Measurements from ENCODE around the gene ATP8B1. TPM values are rescaled to one million over a fixed set of nuclear protein-coding genes. Genes with fewer than 3 reads are reported as not detected.

The ATP8B1 gene
- total and polyA plus RNA-seq, 9 of the 15 experiments (the other 6 are each of a cell fraction or from before 2014, with no cell fraction given) = 0.01 to 0.22 (median 0.03) TPM; not detected in 3

- peak; percentile 45; the same call in 2 of the 3 replicates for ATAC-seq
- Histone ChIP-seq H3K9me1 (ENCODE audit: control insufficient read depth, insufficient read depth, low read length) (no peaks in the 10 kb centered on the region), H3K79me2 (ENCODE audit: control insufficient read depth, insufficient read depth, low read length) (no peaks in the 10 kb centered on the region), H3K4me2 (ENCODE audit: insufficient read depth, low read length) (peak overlapping the region; percentile 35; the same call in 1 of the 2 replicates), H3K4me3 (no peak overlapping the region), H3K36me3 (ENCODE audit: control insufficient read depth, insufficient read depth, low read length) (no peaks in the 10 kb centered on the region), H3K9me3 (replicated peaks; ENCODE audit: control insufficient read depth, insufficient read depth, low read depth, low read length) (no peaks in the 10 kb centered on the region; the same call in 1 of the 2 replicates), H3K9ac (ENCODE audit: insufficient read depth in 1 of 2, low read depth in 2 of 2, low read length in 2 of 2) (no peak overlapping the region), H3K27ac (ENCODE audit: extremely low read depth, low read depth, low read length) (no peak overlapping the region), H4K20me1 (replicated peaks; ENCODE audit: control insufficient read depth, insufficient read depth, low read length) (no peaks in the 10 kb centered on the region), H3K4me1 (replicated peaks in 1 of 2; ENCODE audit: control insufficient read depth in 2 of 2, insufficient read depth in 2 of 2, low read length in 2 of 2) (peaks cover 3 to 23% of the 10 kb centered on the region in 2 experiments; a peak in 3 of 5 replicates), H2AFZ (ENCODE audit: low read depth, low read length) (no peak overlapping the region), H3K27me3 (ENCODE audit: control insufficient read depth in 2 of 2, insufficient read depth in 2 of 2, low read length in 2 of 2) (no peaks in the 10 kb centered on the region)
- 6% methylated on average over 3 of the region's 4 CpGs for WGBS (ENCODE audit: insufficient coverage, low coverage, missing lambda C conversion rate)
- peak; percentile 23 to 55 (median 46) for DNase-seq (ENCODE audit: extremely low read depth in 1 of 4, low spot score in 3 of 4)
- peak; percentile 90 for FAIRE-seq
- CTCF ChIA-PET (ENCODE audit: low intra/inter-chr PET ratio) = no interaction called here
- no TSS peak for BruUV-seq (replicated peaks)
- in situ Hi-C loops (cut with MboI) = no loop called here
- POLR2A ChIA-PET = interaction anchor here (0.6 to 1.0 kb wide), 2 partner anchors 49 to 92 kb away, joined by 3 to 5 read pairs; no protein-coding TSS in a partner anchor
- intact Hi-C loops (cut with micrococcal nuclease) = loop anchor here (5.0 kb wide), 1 partner anchor 109 kb away; no protein-coding TSS in a partner anchor
- TF ChIP-seq PML (IDR thresholded peaks at IDR 0.05; ENCODE audit: low read length) (0 out of 2 replicates have a peak, but pooled peaks have one; percentile 48), SOX6 (IDR thresholded peaks at IDR 0.05) (peak; percentile 72), TCF3 (CRISPR knock-in tag; IDR thresholded peaks at IDR 0.05) (peak; percentile 66), MTA2 (IDR thresholded peaks at IDR 0.05; ENCODE audit: low read depth) (peak; percentile 63), RCOR1 (IDR thresholded peaks at IDR 0.05; ENCODE audit: borderline replicate concordance in 1 of 2, low read depth in 2 of 2, low read length in 2 of 2) (peak in 1 of 2 experiments; percentile 64; a peak in 1 of 4 replicates), TAF9B (IDR thresholded peaks at IDR 0.05; ENCODE audit: partially characterized antibody) (no peak), POLR2B (IDR thresholded peaks at IDR 0.05; ENCODE audit: low read depth, partially characterized antibody) (no peak), XRCC5 (IDR thresholded peaks at IDR 0.05; ENCODE audit: low read depth, low read length) (no peak), ZKSCAN8 (CRISPR knock-in tag; IDR thresholded peaks at IDR 0.05) (no peak), CBFA2T2 (conservative IDR thresholded peaks at IDR 0.05) (peak; percentile 65), ZNF589 (CRISPR knock-in tag; IDR thresholded peaks at IDR 0.05; ENCODE audit: low read depth) (0 out of 2 replicates have a peak, but pooled peaks have one; percentile 4), MEIS2 (IDR thresholded peaks at IDR 0.05; ENCODE audit: partially characterized antibody) (peak; percentile 58), DPF2 (IDR thresholded peaks at IDR 0.05) (peak; percentile 80), TRIM24 (IDR thresholded peaks at IDR 0.05) (peak in 1 of 2 experiments; percentile 22; a peak in 1 of 4 replicates), KDM1A (IDR thresholded peaks at IDR 0.05) (0 out of 4 replicates have a peak, but pooled peaks of 1 of the 2 experiments have one; percentile 9), NCOR1 (IDR thresholded peaks at IDR 0.05) (peak; percentile 49; the same call in 1 of the 2 replicates), SMARCA4 (IDR thresholded peaks at IDR 0.05) (peak; percentile 67; the same call in 1 of the 2 replicates), EP300 (IDR thresholded peaks at IDR 0.05; ENCODE audit: low read length) (peak; percentile 73), MECOM (CRISPR knock-in tag; IDR thresholded peaks at IDR 0.05) (0 out of 2 replicates have a peak, but pooled peaks have one; percentile 45), MBD2 (IDR thresholded peaks at IDR 0.05; ENCODE audit: borderline replicate concordance, low read depth) (no peak), CTBP1 (IDR thresholded peaks at IDR 0.05; ENCODE audit: borderline replicate concordance) (peak; percentile 75; the same call in 1 of the 2 replicates)
- TF ChIP-seq, protein P1, sequence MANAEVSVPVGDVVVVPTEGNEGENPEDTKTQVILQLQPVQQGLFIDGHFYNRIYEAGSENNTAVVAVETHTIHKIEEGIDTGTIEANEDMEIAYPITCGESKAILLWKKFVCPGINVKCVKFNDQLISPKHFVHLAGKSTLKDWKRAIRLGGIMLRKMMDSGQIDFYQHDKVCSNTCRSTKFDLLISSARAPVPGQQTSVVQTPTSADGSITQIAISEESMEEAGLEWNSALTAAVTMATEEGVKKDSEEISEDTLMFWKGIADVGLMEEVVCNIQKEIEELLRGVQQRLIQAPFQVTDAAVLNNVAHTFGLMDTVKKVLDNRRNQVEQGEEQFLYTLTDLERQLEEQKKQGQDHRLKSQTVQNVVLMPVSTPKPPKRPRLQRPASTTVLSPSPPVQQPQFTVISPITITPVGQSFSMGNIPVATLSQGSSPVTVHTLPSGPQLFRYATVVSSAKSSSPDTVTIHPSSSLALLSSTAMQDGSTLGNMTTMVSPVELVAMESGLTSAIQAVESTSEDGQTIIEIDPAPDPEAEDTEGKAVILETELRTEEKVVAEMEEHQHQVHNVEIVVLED (CRISPR knock-in tag; IDR thresholded peaks at IDR 0.05) = no peak
These were observed 135.1 kb downstream of the ATP8B1 start for GRCh38 chr18:57668021-57668420.
